HCT116 (cell line): Measurements from ENCODE around the gene RAD9A.

Experiments used
- CEBPB ChIP-seq: IDR thresholded peaks from 2 replicates; pipeline ENCODE4 v1.6.1; 2012; ENCODE audit warnings: low read depth
- EZH2 ChIP-seq: fragments of 200-600 bp; sonication (generic); IDR thresholded peaks from 2 replicates; pipeline ENCODE4 v1.6.1; 2017; ENCODE audit warnings: antibody characterized with exemption, mixed run types
- POLR2A ChIP-seq: IDR thresholded peaks from 2 replicates; pipeline ENCODE4 v1.7.0; 2011; ENCODE audit warnings: borderline replicate concordance; ENCODE audit not compliant: insufficient read depth, insufficient read length; ENCODE audit errors: extremely low read depth
- TCF7L2 ChIP-seq: IDR thresholded peaks from 2 replicates; pipeline ENCODE4 v1.7.0; 2011; ENCODE audit warnings: borderline replicate concordance, inconsistent platforms; ENCODE audit not compliant: insufficient read depth, insufficient read length; ENCODE audit errors: extremely low read depth
- YY1 ChIP-seq: IDR thresholded peaks from 2 replicates; pipeline ENCODE4 v1.6.1; 2011; ENCODE audit warnings: low read length, low read depth, moderate library complexity, mild to moderate bottlenecking; ENCODE audit not compliant: insufficient replicate concordance; ENCODE audit errors: extremely low read depth
- ZFX ChIP-seq: fragments of 450-650 bp; IDR thresholded peaks from 2 replicates; pipeline ENCODE4 v1.6.1; 2017
- TF ChIP-seq, protein P1 (sequence below), 3 experiments: fragments of 200-600 bp in 1 of 3; sonication (generic) in 1 of 3; IDR thresholded peaks in 2 of 3; conservative IDR thresholded peaks in 1 of 3; 2 replicates each; pipeline ENCODE4 v1.5.1; 2012 to 2017; ENCODE audit warnings: low read depth in 2 of 3, low read length in 2 of 3, antibody characterized with exemption in 1 of 3, borderline replicate concordance in 1 of 3, control low read depth in 1 of 3, mild to moderate bottlenecking in 1 of 3, mixed read lengths in 1 of 3, mixed run types in 1 of 3, moderate library complexity in 1 of 3; ENCODE audit not compliant: insufficient read depth in 1 of 3

GRCh38 chr11:67409261-67409666, 17.5 kb downstream of the RAD9A start:
- TF ChIP-seq ZFX (no peak), POLR2A (no peak), TCF7L2 (no peak), YY1 (no peak), CEBPB (no peak), EZH2 (no peak)
- TF ChIP-seq, protein P1, sequence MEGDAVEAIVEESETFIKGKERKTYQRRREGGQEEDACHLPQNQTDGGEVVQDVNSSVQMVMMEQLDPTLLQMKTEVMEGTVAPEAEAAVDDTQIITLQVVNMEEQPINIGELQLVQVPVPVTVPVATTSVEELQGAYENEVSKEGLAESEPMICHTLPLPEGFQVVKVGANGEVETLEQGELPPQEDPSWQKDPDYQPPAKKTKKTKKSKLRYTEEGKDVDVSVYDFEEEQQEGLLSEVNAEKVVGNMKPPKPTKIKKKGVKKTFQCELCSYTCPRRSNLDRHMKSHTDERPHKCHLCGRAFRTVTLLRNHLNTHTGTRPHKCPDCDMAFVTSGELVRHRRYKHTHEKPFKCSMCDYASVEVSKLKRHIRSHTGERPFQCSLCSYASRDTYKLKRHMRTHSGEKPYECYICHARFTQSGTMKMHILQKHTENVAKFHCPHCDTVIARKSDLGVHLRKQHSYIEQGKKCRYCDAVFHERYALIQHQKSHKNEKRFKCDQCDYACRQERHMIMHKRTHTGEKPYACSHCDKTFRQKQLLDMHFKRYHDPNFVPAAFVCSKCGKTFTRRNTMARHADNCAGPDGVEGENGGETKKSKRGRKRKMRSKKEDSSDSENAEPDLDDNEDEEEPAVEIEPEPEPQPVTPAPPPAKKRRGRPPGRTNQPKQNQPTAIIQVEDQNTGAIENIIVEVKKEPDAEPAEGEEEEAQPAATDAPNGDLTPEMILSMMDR (IDR thresholded peaks at IDR 0.05 in 2 of 3, conservative IDR thresholded peaks at IDR 0.05 in 1 of 3; ENCODE audit: borderline replicate concordance in 1 of 3, insufficient read depth in 1 of 3, low read depth in 2 of 3, low read length in 2 of 3): no peak
